Activated T-cell treated with anti-CD3 and anti-CD28 coated beads, Interleukin-2, amount 50 U/mL, for 4 hours (primary cell): ENCODE measurements around the gene DPYSL3. TPM values are rescaled to one million over a fixed set of nuclear protein-coding genes. Genes with fewer than 3 reads are reported as not detected.

ENCODE experiments used
- ATAC-seq, 2 donors: fragments of 200-7000 bp; cut with Tn5 transposase; one replicate each; pipeline ENCODE4 v1.10.0; 2021
- DNase-seq: peaks from one replicate; pipeline ENCODE4 v3.0.0-alpha.2; 2020
- H3K27me3 Mint-ChIP-seq: one replicate; pipeline ENCODE4 v1.8.0; 2021; ENCODE audit warnings: low read depth, mixed read lengths
- H3K36me3 Mint-ChIP-seq: one replicate; pipeline ENCODE4 v1.8.0; 2022; ENCODE audit warnings: mixed read lengths; ENCODE audit not compliant: insufficient read depth
- H3K4me1 Mint-ChIP-seq: one replicate; pipeline ENCODE4 v1.8.0; 2021; ENCODE audit warnings: low read depth, mixed read lengths
- H3K4me3 Mint-ChIP-seq: one replicate; pipeline ENCODE4 v1.8.0; 2021; ENCODE audit warnings: mild to moderate bottlenecking, moderate library complexity, mixed read lengths
- H3K9me3 Mint-ChIP-seq: one replicate; pipeline ENCODE4 v1.8.0; 2021; ENCODE audit warnings: mixed read lengths
- total RNA-seq, 3 donors: library from RNA; stranded (reverse); gene quantifications; one replicate each; pipeline ENCODE4 v1.2.1, GENCODE V29; 2021

Gene DPYSL3
- total RNA-seq, 3 donors from 2014 or later = 0.21 to 0.40 (median 0.30) TPM

DNA sequence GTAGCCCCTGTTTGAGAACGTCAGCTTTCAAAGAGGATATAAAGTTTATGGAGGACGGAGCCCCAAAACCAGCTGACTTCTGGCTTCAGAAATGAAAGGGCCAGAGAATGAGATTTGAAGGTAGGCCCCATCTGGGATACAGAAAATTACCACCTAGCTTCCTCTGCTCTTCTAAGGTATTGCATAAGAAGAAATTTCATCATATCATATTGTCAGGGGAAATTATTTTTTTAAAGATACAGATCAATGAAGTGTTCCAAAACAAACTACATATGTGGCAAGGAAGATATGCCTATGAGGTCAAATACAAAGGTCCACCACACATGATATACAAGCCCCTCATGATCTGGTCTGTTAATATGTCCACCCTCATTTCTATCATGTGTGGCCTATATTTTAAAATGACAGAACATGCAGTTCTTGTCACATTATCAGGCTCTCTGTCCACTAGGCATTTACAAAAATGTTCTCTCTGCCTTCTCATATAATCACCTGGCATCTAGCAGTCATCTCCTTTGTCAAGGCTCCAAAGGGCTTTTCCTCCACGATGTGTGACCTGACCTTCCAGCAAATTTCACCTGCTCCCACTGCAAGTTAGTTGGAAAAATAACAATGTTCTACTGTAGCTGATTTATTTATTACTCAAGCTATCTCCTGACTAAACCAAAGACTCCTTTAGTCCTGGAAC, 83.1 kb downstream of the DPYSL3 start:
- DNase-seq (no peak), ATAC-seq (no peak)
- Mint-ChIP-seq H3K9me3 (no peaks in the 10 kb centered on the region), H3K36me3 (no peaks in the 10 kb centered on the region), H3K4me3 (no peak overlapping the region), H3K27me3 (peaks cover 2% of the 10 kb centered on the region), H3K4me1 (no peaks in the 10 kb centered on the region)

DNA sequence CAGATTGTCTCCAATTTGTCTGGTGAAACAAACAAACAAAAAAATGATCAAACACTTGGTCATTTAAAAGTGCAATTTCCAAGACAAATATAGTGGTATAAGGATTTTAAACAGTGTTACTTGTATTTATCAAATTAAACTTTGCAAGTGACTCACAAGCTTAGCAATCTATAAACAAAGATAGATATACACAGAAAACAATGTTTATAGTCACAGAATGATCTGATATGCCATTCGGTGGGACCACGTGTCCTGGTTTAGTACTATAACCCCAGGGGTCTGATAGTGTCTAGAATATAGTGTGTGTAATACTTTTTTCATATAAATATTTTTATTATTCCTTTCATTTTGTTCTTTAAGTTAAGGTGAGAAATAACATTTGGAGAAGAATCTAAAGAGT, 91.3 kb downstream of the DPYSL3 start:
- Mint-ChIP-seq H3K4me3 (no peak overlapping the region), H3K4me1 (no peaks in the 10 kb centered on the region), H3K27me3 (peaks cover 2% of the 10 kb centered on the region), H3K9me3 (no peaks in the 10 kb centered on the region), H3K36me3 (no peaks in the 10 kb centered on the region)
- no peak for DNase-seq
- no peak for ATAC-seq

DNA sequence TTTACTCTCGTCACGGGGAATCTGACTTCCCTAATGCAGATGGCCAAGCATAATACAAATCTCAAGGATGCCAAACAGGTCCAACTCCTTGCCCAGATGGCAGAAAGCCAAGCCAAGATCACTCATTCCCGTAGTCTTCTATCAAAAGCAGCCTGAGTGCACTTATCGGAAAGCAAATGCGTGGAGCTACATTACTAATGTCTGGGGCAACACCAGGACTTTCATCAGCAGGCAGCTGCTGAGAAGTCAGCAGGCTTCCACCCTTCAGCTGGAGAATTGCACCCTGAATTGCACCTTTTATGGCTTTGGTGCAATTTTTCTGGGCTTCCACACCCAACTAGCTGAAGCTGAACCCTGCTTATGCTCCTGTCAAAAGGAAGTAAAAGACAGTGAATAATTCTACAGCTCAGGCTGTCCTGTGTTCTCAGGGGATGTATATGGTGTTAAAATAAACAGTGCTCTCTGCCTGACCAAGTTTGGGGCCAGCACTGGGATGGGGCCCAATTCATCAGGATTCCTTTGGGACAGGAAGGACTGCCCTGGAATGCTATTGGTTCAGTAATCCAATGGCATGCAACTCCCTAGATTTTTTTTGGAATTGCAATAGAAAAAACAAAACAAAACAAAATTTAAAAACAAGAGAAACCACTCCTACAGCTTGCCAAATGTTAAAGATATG, 92.6 kb downstream of the DPYSL3 start:
- peaks cover 2% of the 10 kb centered on the region for H3K27me3 Mint-ChIP-seq
- H3K36me3 Mint-ChIP-seq = no peaks in the 10 kb centered on the region
- no peaks in the 10 kb centered on the region for H3K4me1 Mint-ChIP-seq
- no peak overlapping the region for H3K4me3 Mint-ChIP-seq
- H3K9me3 Mint-ChIP-seq = no peaks in the 10 kb centered on the region
- ATAC-seq (no peak), DNase-seq (no peak)

DNA sequence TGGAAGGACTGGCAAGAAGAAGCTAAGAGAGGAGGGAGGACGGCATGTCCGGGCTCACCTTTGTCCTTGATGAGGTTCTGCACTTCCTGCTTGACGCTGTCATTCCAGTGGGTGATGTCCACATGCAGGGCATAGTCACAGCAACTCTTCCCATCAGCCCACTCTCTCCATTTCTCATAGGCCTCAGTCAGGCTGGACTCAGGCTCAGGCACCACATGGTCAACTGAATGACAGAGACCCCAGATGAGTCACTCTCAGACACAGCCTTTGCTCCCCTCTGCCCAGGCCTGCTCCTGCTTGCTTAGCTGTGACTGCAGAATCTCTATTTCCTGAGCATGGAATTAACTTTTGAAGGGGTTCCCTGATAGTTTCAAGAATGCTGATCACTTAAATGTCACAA, 94.2 kb downstream of the DPYSL3 start:
- DNase-seq = no peak
- no peaks in the 10 kb centered on the region for H3K4me1 Mint-ChIP-seq
- H3K9me3 Mint-ChIP-seq = no peaks in the 10 kb centered on the region
- H3K36me3 Mint-ChIP-seq = no peaks in the 10 kb centered on the region
- H3K4me3 Mint-ChIP-seq = no peak overlapping the region
- ATAC-seq = no peak
- H3K27me3 Mint-ChIP-seq = peaks cover 2% of the 10 kb centered on the region

DNA sequence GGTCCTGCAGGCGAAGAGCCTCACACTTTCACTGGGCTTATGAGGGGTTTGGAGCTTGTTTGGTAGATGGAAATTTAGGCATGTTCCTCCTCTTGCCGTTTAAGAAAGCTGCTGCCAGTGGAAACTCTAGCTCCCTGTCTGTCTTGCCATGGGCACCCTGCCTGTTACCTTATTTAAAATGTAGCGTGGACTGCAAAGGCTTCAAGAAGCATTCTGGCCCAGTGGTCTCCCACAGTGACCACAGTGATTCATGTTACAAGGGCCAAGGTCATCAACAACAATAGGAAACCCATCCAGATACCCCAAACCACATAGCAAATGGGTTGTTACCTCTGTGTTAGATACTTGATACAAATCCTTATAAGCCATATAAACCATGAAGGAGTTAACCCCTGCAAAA, 96.6 kb downstream of the DPYSL3 start:
- Mint-ChIP-seq H3K27me3 (peaks cover 2% of the 10 kb centered on the region), H3K9me3 (no peaks in the 10 kb centered on the region), H3K4me1 (no peaks in the 10 kb centered on the region), H3K4me3 (no peak overlapping the region), H3K36me3 (no peaks in the 10 kb centered on the region)
- no peak for ATAC-seq
- no peak for DNase-seq

DNA sequence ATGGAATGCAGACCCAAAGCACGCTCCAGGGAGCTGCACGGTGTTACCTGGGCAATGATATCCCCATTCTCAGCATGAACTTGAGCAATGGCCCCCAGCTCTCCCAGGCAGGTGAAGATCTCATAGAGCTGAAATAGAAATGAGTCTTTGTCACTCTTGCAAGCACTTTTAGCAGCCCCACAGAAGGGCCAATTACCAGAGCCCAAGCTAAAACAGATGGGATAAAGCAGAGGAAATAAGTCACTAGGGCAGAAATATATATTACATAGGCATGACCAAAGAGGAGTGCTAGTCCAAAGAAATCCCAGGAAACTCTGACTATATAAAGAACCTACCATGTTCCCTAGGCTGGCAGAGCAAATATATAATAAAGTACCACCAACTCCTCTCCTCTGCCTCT, 97.3 kb downstream of the DPYSL3 start:
- no peaks in the 10 kb centered on the region for H3K27me3 Mint-ChIP-seq
- no peak overlapping the region for H3K4me3 Mint-ChIP-seq
- H3K4me1 Mint-ChIP-seq = no peaks in the 10 kb centered on the region
- no peaks in the 10 kb centered on the region for H3K36me3 Mint-ChIP-seq
- ATAC-seq = no peak
- DNase-seq = no peak
- H3K9me3 Mint-ChIP-seq = no peaks in the 10 kb centered on the region

DNA sequence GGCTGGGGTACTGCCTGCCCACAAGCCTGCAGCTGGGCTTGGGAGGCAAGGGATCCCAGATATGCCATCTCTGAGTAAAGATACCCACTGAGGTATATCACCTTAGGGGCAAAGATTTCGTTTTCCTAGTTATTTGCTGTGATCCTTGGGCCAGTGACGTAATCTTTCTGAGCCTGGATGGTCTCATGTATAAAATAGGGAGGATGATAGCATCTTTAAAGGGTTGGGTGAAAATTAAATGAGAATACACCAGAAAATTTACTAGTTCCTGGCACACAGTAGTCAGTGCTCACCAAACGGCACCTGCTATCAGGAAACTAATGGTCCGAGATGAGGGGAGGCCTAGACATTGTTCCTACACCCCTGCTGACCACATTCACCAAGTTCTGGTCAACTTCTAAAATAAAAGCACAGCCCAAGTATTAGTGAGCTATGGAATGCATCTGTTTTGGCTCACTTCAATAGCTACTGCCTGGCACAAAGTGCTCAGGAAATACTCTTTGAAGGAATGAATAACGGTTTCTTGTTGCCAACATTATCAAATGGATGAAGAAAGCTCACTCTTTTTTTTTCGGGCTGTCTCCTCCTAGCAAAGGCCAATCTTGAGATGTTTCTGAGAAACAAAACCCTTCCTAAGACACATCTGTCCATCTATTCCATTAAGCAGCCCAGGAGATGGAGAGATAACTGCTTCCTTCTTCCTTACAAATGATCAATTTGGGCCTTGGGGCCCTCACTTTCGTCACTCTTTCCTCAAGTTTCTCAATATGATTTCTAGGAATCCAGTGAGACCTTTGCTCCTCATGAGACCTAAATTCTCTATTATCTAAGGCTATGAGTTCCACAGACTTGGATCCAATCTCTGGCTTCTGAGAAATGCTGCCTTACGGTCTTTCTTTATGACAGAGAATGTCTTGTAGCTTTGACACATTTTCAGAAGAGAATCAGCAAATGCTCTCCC, 98.2 kb downstream of the DPYSL3 start:
- Mint-ChIP-seq H3K36me3 (no peaks in the 10 kb centered on the region), H3K27me3 (no peaks in the 10 kb centered on the region), H3K4me3 (no peak overlapping the region), H3K4me1 (no peaks in the 10 kb centered on the region), H3K9me3 (no peaks in the 10 kb centered on the region)
- no peak for DNase-seq
- no peak for ATAC-seq

DNA sequence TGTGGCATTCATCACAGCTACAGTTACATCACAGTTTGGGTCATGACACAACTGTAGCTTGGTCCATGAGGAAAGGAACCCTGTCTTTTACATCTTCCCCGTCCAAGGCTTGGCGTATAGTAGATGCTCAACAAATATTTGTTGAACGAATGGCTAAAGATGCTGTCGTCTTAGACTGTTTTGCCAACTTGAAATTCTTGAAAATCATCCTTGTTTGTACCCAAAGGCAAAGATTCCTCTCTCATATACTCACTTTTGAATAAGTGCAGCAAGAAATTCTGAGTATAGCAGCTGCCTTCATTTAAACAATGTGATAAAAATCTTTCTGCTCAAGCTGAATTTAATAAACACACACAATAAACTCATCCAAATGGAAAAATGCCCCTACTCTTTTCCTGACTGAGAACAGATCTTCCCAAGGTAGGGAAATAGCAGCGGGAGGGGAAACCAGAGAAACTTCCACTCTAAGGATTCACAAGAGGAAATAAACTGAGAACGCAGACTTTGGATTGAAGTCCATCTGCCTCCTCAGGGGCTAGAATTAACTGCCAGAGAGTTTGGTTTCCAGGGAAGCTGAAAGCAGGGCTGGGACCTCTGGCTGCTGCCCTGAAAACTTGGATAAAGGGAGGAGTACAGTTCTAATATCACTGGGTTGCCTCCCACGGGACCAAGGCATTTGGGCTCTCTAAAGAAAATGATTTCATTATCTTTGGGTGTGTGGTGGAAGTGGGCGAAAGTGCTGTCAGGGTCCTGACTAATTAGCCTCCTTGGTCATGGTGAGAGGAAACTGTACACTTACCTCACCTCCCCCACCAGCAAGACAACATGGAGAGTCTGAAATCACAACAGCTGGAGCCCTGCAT, 99.1 kb downstream of the DPYSL3 start:
- H3K4me1 Mint-ChIP-seq = no peaks in the 10 kb centered on the region
- H3K4me3 Mint-ChIP-seq = no peak overlapping the region
- ATAC-seq (no peak), DNase-seq (no peak)
- H3K9me3 Mint-ChIP-seq = no peaks in the 10 kb centered on the region
- H3K36me3 Mint-ChIP-seq = no peaks in the 10 kb centered on the region
- peaks cover 3% of the 10 kb centered on the region for H3K27me3 Mint-ChIP-seq

DNA sequence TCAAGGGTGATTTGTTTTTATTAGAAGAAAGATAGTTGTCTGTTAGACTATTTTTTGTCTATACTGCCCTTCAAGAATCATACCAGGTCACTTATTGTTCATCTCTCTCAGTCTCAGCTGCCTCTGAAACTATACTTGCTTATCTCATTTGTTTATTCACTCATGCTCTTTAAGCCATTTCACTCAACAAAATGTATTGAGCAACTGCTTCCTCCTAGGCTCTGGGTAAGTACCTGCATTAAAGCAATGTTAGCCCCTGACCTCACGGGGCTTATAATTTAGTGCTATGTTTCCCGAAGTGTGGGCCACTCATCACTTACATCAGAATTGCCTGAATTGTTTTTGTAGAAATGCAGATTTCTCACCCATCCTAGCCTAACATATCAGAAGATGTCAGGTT, 100.9 kb downstream of the DPYSL3 start:
- DNase-seq (no peak), ATAC-seq (no peak)
- Mint-ChIP-seq H3K4me1 (no peaks in the 10 kb centered on the region), H3K36me3 (no peaks in the 10 kb centered on the region), H3K9me3 (no peaks in the 10 kb centered on the region), H3K27me3 (peaks cover 7% of the 10 kb centered on the region), H3K4me3 (no peak overlapping the region)

DNA sequence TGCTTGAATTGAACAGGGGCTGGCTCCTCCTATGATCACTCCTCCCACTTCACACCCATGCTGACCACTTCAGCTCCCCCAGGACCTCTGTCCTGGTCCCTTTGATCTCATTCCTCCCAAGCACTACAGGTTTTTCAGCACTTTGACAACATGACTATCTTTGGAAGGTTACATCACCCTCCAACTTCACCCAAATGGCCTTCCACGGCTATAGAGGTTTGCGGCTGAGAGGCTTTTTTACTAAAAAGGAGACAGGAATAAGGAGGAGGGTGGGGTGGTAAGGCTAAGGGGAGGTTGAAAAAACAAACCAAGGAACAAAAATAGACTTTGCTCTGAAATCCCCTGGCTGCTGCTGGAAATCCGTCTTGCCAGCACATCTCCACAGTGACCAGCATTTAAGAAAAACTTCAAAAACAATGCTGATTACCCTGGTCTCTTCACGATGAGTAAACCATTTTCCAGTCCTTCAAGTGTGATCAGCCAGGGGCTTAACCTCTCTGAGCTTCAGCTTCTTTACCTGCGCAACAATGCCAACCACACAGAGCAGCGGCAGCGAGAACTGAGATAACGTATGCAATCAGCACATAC, 102.7 kb downstream of the DPYSL3 start:
- no peaks in the 10 kb centered on the region for H3K9me3 Mint-ChIP-seq
- ATAC-seq (no peak), DNase-seq (no peak)
- H3K4me3 Mint-ChIP-seq = no peak overlapping the region
- H3K4me1 Mint-ChIP-seq = no peaks in the 10 kb centered on the region
- peaks cover 7% of the 10 kb centered on the region for H3K27me3 Mint-ChIP-seq
- H3K36me3 Mint-ChIP-seq = no peaks in the 10 kb centered on the region

DNA sequence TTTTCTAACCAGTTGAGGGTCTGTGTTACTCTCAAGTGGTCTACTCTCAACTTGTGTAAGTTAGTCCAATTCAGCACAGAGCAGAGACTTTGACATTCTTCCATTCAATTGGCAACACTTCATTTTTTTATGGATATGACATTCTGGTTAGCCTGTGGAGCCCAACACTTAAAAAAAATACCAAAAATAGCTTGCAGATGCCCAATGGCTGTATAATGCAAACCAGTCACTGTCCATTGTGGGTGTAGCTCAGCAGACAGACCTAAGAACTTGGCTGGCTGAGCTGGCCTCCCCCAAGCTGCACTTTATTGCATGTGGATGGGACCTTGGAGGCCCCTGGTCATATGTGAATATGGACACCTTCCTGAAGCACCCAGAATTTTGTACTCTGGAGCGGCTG, 103.2 kb downstream of the DPYSL3 start:
- DNase-seq = no peak

DNA sequence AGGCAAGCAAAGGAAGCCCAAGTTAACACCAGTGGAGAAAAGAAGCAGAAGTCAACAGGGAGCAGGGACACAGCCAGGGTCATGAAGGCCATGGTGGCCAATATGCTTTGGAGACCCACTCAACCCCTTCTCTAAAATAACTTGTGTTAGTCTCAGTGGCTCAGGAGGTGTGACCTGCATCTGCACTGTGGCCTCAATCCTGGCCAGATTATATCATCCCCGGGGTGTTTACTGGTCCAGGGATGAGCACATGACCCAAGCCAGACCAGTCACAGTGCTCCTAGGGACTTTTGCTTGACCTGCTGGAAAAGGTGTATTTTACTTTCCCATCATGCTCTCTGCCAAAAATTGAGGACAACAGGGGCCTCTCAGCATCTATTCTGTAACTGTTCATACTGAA, 105.2 kb downstream of the DPYSL3 start:
- DNase-seq = no peak
- no peaks in the 10 kb centered on the region for H3K9me3 Mint-ChIP-seq
- H3K4me1 Mint-ChIP-seq = no peaks in the 10 kb centered on the region
- no peaks in the 10 kb centered on the region for H3K36me3 Mint-ChIP-seq
- no peak overlapping the region for H3K4me3 Mint-ChIP-seq
- H3K27me3 Mint-ChIP-seq = peaks cover 7% of the 10 kb centered on the region
- no peak for ATAC-seq

More for the DNA sequence above, 103.2 kb downstream of the DPYSL3 start:
- no peak overlapping the region for H3K4me3 Mint-ChIP-seq
- no peaks in the 10 kb centered on the region for H3K9me3 Mint-ChIP-seq
- H3K27me3 Mint-ChIP-seq = peaks cover 7% of the 10 kb centered on the region
- no peaks in the 10 kb centered on the region for H3K4me1 Mint-ChIP-seq
- no peak for ATAC-seq
- no peaks in the 10 kb centered on the region for H3K36me3 Mint-ChIP-seq

DNA sequence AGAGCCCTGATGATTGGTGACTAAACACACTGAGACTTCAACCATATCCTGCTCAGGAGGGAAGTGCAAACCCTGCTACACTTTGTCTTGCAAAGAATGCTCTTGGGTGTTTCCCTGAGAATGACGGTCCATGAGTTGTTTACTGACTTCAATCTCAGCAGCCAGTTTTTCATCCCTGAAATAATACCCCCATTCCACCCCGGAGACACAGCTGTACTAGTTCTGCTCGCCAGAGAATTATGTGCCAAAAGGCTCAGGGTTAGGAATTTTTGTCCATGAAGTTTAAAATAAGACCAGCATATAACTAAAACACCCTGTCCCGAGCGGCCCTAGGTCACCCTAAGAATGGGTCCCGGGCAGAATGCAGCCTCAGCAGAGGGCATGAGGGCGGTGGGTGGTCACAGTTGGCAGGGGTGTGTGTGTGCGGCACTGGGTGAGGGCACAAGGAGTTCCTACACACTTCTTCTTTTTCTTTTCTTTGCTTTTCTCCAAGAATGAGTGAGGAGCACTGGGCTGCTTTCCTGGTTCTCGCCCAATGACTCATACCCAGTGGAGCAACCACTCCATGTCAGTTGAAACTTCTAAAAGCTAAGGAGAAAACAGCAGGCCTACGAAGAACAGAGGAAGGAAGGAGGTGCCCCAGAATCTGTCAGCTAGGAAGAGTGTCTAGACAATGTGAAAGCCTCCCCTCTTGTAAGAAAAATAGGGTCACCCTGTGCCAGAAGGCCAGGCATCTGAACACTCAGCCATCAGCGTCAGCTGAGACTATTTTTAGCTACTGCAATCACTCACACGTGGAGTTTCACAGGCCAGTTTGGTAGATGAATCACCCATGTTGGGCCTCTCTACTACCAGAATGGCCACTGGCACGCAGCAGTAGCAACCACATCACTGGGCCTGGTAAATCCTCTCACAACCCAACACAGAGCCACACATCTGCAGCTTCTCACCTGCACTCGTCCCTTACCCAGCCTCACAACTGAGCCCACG, 105.9 kb downstream of the DPYSL3 start:
- H3K4me1 Mint-ChIP-seq = no peaks in the 10 kb centered on the region
- DNase-seq (no peak), ATAC-seq (no peak)
- H3K9me3 Mint-ChIP-seq = no peaks in the 10 kb centered on the region
- H3K27me3 Mint-ChIP-seq = peaks cover 7% of the 10 kb centered on the region
- no peaks in the 10 kb centered on the region for H3K36me3 Mint-ChIP-seq
- H3K4me3 Mint-ChIP-seq = no peak overlapping the region
